Measurements from ENCODE around the gene CT47C1.

DNA sequence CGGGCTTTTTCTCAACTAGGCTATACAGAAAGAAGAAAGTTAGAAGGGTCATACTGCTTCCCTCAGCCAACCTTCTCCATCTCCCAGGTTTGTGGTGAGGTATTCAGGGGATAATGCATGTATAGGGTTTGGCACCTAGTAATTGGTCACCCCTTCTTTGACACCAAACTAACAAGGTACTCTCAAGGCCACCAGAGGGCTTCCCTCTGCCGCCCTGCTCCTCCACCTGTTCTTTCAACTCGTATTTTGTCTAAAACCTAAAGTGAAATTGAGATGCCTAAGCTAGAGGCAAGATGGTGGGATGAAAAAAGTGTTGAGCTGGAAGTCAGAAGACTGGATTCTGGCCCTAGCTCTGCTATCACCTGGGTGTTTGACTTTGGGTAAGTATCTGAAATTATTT, 22.0 kb downstream of the CT47C1 start:
- TF ChIP-seq, protein P1, sequence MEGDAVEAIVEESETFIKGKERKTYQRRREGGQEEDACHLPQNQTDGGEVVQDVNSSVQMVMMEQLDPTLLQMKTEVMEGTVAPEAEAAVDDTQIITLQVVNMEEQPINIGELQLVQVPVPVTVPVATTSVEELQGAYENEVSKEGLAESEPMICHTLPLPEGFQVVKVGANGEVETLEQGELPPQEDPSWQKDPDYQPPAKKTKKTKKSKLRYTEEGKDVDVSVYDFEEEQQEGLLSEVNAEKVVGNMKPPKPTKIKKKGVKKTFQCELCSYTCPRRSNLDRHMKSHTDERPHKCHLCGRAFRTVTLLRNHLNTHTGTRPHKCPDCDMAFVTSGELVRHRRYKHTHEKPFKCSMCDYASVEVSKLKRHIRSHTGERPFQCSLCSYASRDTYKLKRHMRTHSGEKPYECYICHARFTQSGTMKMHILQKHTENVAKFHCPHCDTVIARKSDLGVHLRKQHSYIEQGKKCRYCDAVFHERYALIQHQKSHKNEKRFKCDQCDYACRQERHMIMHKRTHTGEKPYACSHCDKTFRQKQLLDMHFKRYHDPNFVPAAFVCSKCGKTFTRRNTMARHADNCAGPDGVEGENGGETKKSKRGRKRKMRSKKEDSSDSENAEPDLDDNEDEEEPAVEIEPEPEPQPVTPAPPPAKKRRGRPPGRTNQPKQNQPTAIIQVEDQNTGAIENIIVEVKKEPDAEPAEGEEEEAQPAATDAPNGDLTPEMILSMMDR (IDR thresholded peaks at IDR 0.05; ENCODE audit: insufficient read depth, low read depth, low read length): no peak
- no peak for TF ChIP-seq EZH2 (IDR thresholded peaks at IDR 0.05; ENCODE audit: insufficient read depth, low read length)

All from astrocyte (in vitro differentiated cells and primary cell).